ENCODE results near the gene LRRC28. TPM values are rescaled to one million over a fixed set of nuclear protein-coding genes. Genes with fewer than 3 reads are reported as not detected.

Gene LRRC28
- total and polyA plus RNA-seq, 2 of the 4 experiments (the other 2 are of a cell fraction): 12.7 to 21.1 TPM

DNA sequence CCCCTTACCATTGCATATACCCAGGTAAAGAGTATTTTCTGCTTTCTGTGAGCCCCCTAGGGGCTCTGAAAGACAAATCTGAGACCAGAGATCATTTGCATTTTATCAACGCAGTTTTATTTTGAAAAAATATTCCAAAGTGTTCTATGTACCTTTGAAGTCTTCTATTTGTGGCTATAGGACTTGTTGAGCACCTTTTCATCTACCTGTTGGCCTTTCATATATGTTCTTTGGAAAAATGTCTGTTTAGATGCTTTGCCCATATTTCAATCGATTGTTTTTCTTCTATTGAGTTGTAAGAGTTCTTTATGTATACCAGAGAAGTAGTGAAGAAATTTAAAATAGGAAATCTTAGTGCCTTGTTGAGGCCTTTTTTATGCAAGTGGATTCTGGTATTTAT, 94.0 kb downstream of the LRRC28 start:
- no peak for TF ChIP-seq SMC3 (IDR thresholded peaks at IDR 0.05; ENCODE audit: low read depth, low read length)
- TF ChIP-seq FOS (IDR thresholded peaks at IDR 0.05; ENCODE audit: low read depth, low read length): no peak
- no peak for TF ChIP-seq RAD21 (IDR thresholded peaks at IDR 0.05; ENCODE audit: low read length)
- no peak for TF ChIP-seq POLR2A (IDR thresholded peaks at IDR 0.05; ENCODE audit: low read depth, low read length)
- TF ChIP-seq, protein P1, sequence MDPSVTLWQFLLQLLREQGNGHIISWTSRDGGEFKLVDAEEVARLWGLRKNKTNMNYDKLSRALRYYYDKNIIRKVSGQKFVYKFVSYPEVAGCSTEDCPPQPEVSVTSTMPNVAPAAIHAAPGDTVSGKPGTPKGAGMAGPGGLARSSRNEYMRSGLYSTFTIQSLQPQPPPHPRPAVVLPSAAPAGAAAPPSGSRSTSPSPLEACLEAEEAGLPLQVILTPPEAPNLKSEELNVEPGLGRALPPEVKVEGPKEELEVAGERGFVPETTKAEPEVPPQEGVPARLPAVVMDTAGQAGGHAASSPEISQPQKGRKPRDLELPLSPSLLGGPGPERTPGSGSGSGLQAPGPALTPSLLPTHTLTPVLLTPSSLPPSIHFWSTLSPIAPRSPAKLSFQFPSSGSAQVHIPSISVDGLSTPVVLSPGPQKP (IDR thresholded peaks at IDR 0.05; ENCODE audit: borderline replicate concordance, low read depth, low read length): no peak
- TF ChIP-seq NFE2L2 (IDR thresholded peaks at IDR 0.05; ENCODE audit: low read depth, low read length): no peak
- no peak for TF ChIP-seq CHD1 (IDR thresholded peaks at IDR 0.05; ENCODE audit: low read depth, low read length)
- no peak for TF ChIP-seq MAZ (IDR thresholded peaks at IDR 0.05; ENCODE audit: borderline replicate concordance, low read depth, low read length)
- TF ChIP-seq, protein P2, sequence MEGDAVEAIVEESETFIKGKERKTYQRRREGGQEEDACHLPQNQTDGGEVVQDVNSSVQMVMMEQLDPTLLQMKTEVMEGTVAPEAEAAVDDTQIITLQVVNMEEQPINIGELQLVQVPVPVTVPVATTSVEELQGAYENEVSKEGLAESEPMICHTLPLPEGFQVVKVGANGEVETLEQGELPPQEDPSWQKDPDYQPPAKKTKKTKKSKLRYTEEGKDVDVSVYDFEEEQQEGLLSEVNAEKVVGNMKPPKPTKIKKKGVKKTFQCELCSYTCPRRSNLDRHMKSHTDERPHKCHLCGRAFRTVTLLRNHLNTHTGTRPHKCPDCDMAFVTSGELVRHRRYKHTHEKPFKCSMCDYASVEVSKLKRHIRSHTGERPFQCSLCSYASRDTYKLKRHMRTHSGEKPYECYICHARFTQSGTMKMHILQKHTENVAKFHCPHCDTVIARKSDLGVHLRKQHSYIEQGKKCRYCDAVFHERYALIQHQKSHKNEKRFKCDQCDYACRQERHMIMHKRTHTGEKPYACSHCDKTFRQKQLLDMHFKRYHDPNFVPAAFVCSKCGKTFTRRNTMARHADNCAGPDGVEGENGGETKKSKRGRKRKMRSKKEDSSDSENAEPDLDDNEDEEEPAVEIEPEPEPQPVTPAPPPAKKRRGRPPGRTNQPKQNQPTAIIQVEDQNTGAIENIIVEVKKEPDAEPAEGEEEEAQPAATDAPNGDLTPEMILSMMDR (conservative IDR thresholded peaks at IDR 0.05; ENCODE audit: low read depth, low read length): no peak
- no peak for TF ChIP-seq MAFK (IDR thresholded peaks at IDR 0.05; ENCODE audit: low read depth, low read length)
- TF ChIP-seq RCOR1 (IDR thresholded peaks at IDR 0.05; ENCODE audit: insufficient replicate concordance, low read length): no peak
- no peak for TF ChIP-seq CEBPB (IDR thresholded peaks at IDR 0.05; ENCODE audit: low read depth, low read length)
- no peak for TF ChIP-seq RFX5 (IDR thresholded peaks at IDR 0.05; ENCODE audit: low read depth, low read length)
- no peak for TF ChIP-seq MXI1 (IDR thresholded peaks at IDR 0.05; ENCODE audit: borderline replicate concordance, low read depth, low read length)
- TF ChIP-seq USF2 (IDR thresholded peaks at IDR 0.05; ENCODE audit: low read depth, low read length): no peak
- no peak for TF ChIP-seq BHLHE40 (IDR thresholded peaks at IDR 0.05; ENCODE audit: low read depth, low read length)
- no peak for ATAC-seq (ENCODE audit: low read depth)

More for the DNA sequence above, 94.0 kb downstream of the LRRC28 start:
- H4K20me1 ChIP-seq (ENCODE audit: insufficient read depth, low read length): no peaks in the 10 kb centered on the region
- H4K8ac ChIP-seq (ENCODE audit: low read depth in 2 of 2, low read length in 2 of 2): no peak overlapping the region
- no peak overlapping the region for H3K4me2 ChIP-seq (ENCODE audit: low read depth, low read length)
- ChIA-PET POLR2A (ENCODE audit: unreplicated experiment) (no interaction called here), CTCF (no interaction called here)
- no peak overlapping the region for H4K91ac ChIP-seq (ENCODE audit: insufficient read depth, low read depth, low read length)
- no peak overlapping the region for H3K27ac ChIP-seq (ENCODE audit: insufficient read depth, low read length)
- H3K23ac ChIP-seq (ENCODE audit: low read depth, low read length): no peak overlapping the region
- peaks cover 11% of the 10 kb centered on the region for H3K4me1 ChIP-seq (ENCODE audit: control insufficient read depth, insufficient read depth, low read length)
- H2BK5ac ChIP-seq (ENCODE audit: low read depth, low read length, poor library complexity, severe bottlenecking): no peak overlapping the region
- H3K79me1 ChIP-seq (ENCODE audit: low read depth in 1 of 2, low read length in 2 of 2): peaks cover 0 to 3% of the 10 kb centered on the region in 2 experiments; a peak in 1 of 4 replicates
- H3K36me3 ChIP-seq (ENCODE audit: control insufficient read depth, insufficient read depth, low read length): no peaks in the 10 kb centered on the region
- no peaks in the 10 kb centered on the region for H3K27me3 ChIP-seq (ENCODE audit: control insufficient read depth, insufficient read depth, low read length)
- no CpG with 5 or more reads among the region's 2 CpGs for WGBS, 2 experiments (ENCODE audit: extremely low coverage in 2 of 2, insufficient read length in 1 of 2)
- peaks cover 8% of the 10 kb centered on the region; the same call in 1 of the 2 replicates for H3K9me1 ChIP-seq (ENCODE audit: insufficient read depth, low read length)
- H3K56ac ChIP-seq (ENCODE audit: extremely low read depth, insufficient read depth, low read length): no peak overlapping the region
- H2BK20ac ChIP-seq (ENCODE audit: low read depth, low read length): no peak overlapping the region
- H2AK9ac ChIP-seq (replicated peaks; ENCODE audit: low read depth, low read length, poor library complexity): no peak overlapping the region
- no peak overlapping the region for H2AFZ ChIP-seq (replicated peaks; ENCODE audit: low read length, poor library complexity)
- no peak overlapping the region for H3K4me3 ChIP-seq (ENCODE audit: insufficient read depth, low read depth, low read length)
- in situ Hi-C loops (cut with MboI; ENCODE audit: low sequenced_read_pairs) (no loop called here), intact Hi-C loops (cut with micrococcal nuclease) (no loop called here), dilution Hi-C loops (cut with HindIII; ENCODE audit: low sequenced_read_pairs, unreplicated experiment) (no loop called here)
- no peak overlapping the region for H2BK120ac ChIP-seq (ENCODE audit: low read depth, low read length)
- H3K4ac ChIP-seq (ENCODE audit: low read depth, low read length): no peak overlapping the region
- H3K9ac ChIP-seq (ENCODE audit: low read depth, low read length): no peak overlapping the region
- DNase-seq: no peak
- H3K14ac ChIP-seq (replicated peaks; ENCODE audit: low read depth, low read length): no peak overlapping the region
- H2BK15ac ChIP-seq (ENCODE audit: low read depth, low read length): no peak overlapping the region
- H2AK5ac ChIP-seq (ENCODE audit: low read depth, low read length): no peak overlapping the region
- no TSS peak for BruUV-seq (replicated peaks)
- H3K18ac ChIP-seq (ENCODE audit: low read depth, low read length): no peak overlapping the region
- H4K5ac ChIP-seq (ENCODE audit: low read depth, low read length): no peak overlapping the region
- H3K9me3 ChIP-seq (ENCODE audit: control insufficient read depth, insufficient read depth, low read length): no peaks in the 10 kb centered on the region
